ENCODE data around the gene ESR1. TPM values are rescaled to one million over a fixed set of nuclear protein-coding genes. Genes with fewer than 3 reads are reported as not detected.

The ESR1 gene
- total and polyA plus RNA-seq, 12 donors, result 0.09 to 1.9 (median 1.2) TPM

DNA sequence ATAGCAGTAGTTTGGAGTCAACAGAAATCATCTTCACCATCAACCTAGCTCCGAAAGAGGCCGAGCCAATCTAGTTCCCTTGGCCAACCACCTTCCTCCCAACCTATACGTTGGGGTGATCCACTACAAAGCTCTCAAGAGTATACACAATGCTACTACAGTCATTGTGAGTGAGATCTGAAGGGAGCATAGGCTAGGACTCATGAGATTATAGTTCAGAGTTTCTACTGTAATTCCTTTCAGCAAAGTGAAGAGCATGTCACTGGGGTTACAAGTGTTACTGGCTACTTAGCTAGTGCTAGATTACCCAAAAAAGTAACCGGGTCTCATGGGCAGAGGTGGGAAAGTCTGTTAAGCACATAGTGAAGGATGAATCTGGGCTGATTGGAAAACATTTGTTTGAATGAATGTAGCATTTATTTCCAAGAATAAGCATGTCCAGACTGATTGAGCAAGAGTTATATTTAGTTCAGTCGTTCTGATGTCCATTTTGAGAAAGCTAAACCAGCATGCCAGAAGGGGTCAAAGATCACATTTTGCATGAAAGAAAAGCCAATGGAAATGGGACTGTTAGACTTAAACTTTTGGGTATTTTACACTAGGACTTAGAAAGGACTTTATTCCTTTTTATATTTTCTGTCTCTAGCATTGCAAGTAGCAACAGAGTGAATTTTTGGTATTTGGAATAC, 10.5 kb upstream of the ESR1 start:
- Histone ChIP-seq H3K4me3 (no peak overlapping the region), H3K27me3 (no peaks in the 10 kb centered on the region), H3K4me1 (peaks cover 0 to 20% (median 9%) of the 10 kb centered on the region in 9 donors), H3K9me3 (no peaks in the 10 kb centered on the region), H3K27ac (peak overlapping the region in 1 of 10 donors; percentile 38), H3K36me3 (no peaks in the 10 kb centered on the region)
- ATAC-seq (peak in 7 of 8 donors; percentile 8 to 74 (median 57)), DNase-seq (no peak)
- intact Hi-C loops (cut with DNase I), result no loop called here
- 63 to 65% methylated on average over 5 of the region's 5 CpGs for WGBS, 2 donors
- TF ChIP-seq, protein P1, sequence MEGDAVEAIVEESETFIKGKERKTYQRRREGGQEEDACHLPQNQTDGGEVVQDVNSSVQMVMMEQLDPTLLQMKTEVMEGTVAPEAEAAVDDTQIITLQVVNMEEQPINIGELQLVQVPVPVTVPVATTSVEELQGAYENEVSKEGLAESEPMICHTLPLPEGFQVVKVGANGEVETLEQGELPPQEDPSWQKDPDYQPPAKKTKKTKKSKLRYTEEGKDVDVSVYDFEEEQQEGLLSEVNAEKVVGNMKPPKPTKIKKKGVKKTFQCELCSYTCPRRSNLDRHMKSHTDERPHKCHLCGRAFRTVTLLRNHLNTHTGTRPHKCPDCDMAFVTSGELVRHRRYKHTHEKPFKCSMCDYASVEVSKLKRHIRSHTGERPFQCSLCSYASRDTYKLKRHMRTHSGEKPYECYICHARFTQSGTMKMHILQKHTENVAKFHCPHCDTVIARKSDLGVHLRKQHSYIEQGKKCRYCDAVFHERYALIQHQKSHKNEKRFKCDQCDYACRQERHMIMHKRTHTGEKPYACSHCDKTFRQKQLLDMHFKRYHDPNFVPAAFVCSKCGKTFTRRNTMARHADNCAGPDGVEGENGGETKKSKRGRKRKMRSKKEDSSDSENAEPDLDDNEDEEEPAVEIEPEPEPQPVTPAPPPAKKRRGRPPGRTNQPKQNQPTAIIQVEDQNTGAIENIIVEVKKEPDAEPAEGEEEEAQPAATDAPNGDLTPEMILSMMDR (IDR thresholded peaks at IDR 0.05), result no peak

- Histone ChIP-seq H3K4me1 (peaks cover 0 to 35% (median 22%) of the 10 kb centered on the region in 9 donors), H3K4me3 (no peak overlapping the region), H3K36me3 (no peaks in the 10 kb centered on the region), H3K27me3 (peaks cover 0 to 36% (median 21%) of the 10 kb centered on the region in 7 donors), H3K27ac (no peak overlapping the region), H3K9me3 (no peaks in the 10 kb centered on the region)
- 81 to 85% methylated on average over 9 of the region's 9 CpGs for WGBS, 2 donors
- DNase-seq (no peak), ATAC-seq (no peak)
- intact Hi-C loops (cut with DNase I), result no loop called here
- TF ChIP-seq, protein P1 (IDR thresholded peaks at IDR 0.05), result no peak
Measured at GRCh38 chr6:151803743-151804142, 3.7 kb upstream of the ESR1 start.

- intact Hi-C loops (cut with DNase I), result no loop called here
- H3K4me3 ChIP-seq, result no peak overlapping the region
- peaks cover 0 to 46% (median 31%) of the 10 kb centered on the region in 7 donors for H3K27me3 ChIP-seq
- H3K4me1 ChIP-seq, result peaks cover 0 to 41% (median 23%) of the 10 kb centered on the region in 9 donors
- H3K36me3 ChIP-seq, result no peaks in the 10 kb centered on the region
- 81 to 84% methylated on average over 11 of the region's 11 CpGs for WGBS, 2 donors
- H3K9me3 ChIP-seq, result no peaks in the 10 kb centered on the region
- ATAC-seq (no peak), DNase-seq (no peak)
- TF ChIP-seq, protein P1 (IDR thresholded peaks at IDR 0.05), result no peak
- H3K27ac ChIP-seq, result no peak overlapping the region
Measured at GRCh38 chr6:151804585-151805285, 2.7 kb upstream of the ESR1 start.

DNA sequence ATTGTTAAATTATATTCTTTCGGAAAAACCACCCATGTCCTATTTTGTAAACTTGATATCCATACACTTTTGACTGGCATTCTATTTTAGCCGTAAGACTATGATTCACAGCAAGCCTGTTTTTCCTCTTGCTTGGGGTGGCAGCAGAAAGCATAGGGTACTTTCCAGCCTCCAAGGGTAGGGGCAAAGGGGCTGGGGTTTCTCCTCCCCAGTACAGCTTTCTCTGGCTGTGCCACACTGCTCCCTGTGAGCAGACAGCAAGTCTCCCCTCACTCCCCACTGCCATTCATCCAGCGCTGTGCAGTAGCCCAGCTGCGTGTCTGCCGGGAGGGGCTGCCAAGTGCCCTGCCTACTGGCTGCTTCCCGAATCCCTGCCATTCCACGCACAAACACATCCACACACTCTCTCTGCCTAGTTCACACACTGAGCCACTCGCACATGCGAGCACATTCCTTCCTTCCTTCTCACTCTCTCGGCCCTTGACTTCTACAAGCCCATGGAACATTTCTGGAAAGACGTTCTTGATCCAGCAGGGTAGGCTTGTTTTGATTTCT, 2.1 kb upstream of the ESR1 start:
- no peaks in the 10 kb centered on the region for H3K36me3 ChIP-seq
- DNase-seq (peak in 1 of 2 donors; percentile 26), ATAC-seq (peak in 7 of 8 donors; percentile 30 to 74 (median 58))
- 30 to 31% methylated on average over 11 of the region's 11 CpGs for WGBS, 2 donors
- TF ChIP-seq, protein P1 (IDR thresholded peaks at IDR 0.05), result no peak
- peaks cover 0 to 41% (median 24%) of the 10 kb centered on the region in 9 donors for H3K4me1 ChIP-seq
- no peaks in the 10 kb centered on the region for H3K9me3 ChIP-seq
- peaks cover 0 to 52% (median 33%) of the 10 kb centered on the region in 7 donors for H3K27me3 ChIP-seq
- peak overlapping the region in 1 of 10 donors; percentile 26 for H3K27ac ChIP-seq
- intact Hi-C loops (cut with DNase I), result no loop called here
- peak overlapping the region in 4 of 10 donors; percentile 22 to 28 (median 22) for H3K4me3 ChIP-seq

Data from heart right ventricle (tissue), 16 donors.